Heart left ventricle (tissue), 13 donors: Measurements from ENCODE around the gene AIG1.

Source experiments
- CTCF ChIP-seq, 12 donors: fragments of 200-600 bp; sonication (generic) in 4 of 12; IDR thresholded peaks; one replicate each; pipeline versions ENCODE4 v1.5.0 to v1.8.0; 2018 to 2022; ENCODE audit warnings: antibody characterized with exemption in 12 of 12, mild to moderate bottlenecking in 5 of 12
- POLR2A ChIP-seq, 2 donors: fragments of 450-650 bp; IDR thresholded peaks; one replicate each; pipeline ENCODE4 v1.6.1; 2017; ENCODE audit warnings: antibody characterized with exemption in 2 of 2, mild to moderate bottlenecking in 2 of 2, moderate library complexity in 2 of 2
- donor health status: ischemic (EF 13 %, LVEDD 7.1; RV severe dilation, severe dysfunction).
- donor health status: DM: no; HTN: yes; CAD: no.
- donor health status: DM: no; HTN: no; CAD: no.
- donor health status: ischemic (EF 25% LVEDD 6.9; RV normal size, moderate dysfunction).
- donor health status: ischemic (EF 25% LVEDD 5.7; RV mildly dilated, moderate dysfunction).
- donor health status: ischemic (EF 35%, LVEDD 5.7; RV mildly dilated, moderate dysfunction).
- donor health status: nonischemic (EF 11% LVEDD 7.7; RV severe dilation, severe dysfunction).
- donor health status: DM: yes; HTN: yes; CAD: no.
- donor health status: PGD.
- donor health status: ischemic (EF 29% LVEDD 5.4; RV normal size, mild dysfunction).
- donor health status: nonischemic (EF 23%, LVEDD 6.1; RV moderate dilation, normal function).

- TF ChIP-seq CTCF (IDR thresholded peaks at IDR 0.05) (no peak), POLR2A (IDR thresholded peaks at IDR 0.05) (no peak)
These were observed 235.2 kb downstream of the AIG1 start for GRCh38 chr6:143295932-143296331.
